Vagina (tissue), 2 donors: ENCODE results near the gene PPM1D.

Experiments
- POLR2A ChIP-seq, 2 donors: fragments of 450-650 bp; IDR thresholded peaks; one replicate each; pipeline ENCODE4 v1.6.1; 2017; ENCODE audit warnings: antibody characterized with exemption in 2 of 2, mild to moderate bottlenecking in 2 of 2, moderate library complexity in 2 of 2
- POLR2AphosphoS5 ChIP-seq, 2 donors: sonication (generic); formaldehyde crosslinking; IDR thresholded peaks; one replicate each; pipeline ENCODE4 v1.9.0; 2017; ENCODE audit warnings: antibody characterized with exemption in 2 of 2, mild to moderate bottlenecking in 2 of 2, low read depth in 1 of 2; ENCODE audit not compliant: insufficient read depth in 1 of 2
- TF ChIP-seq, protein P1 (sequence below), 3 experiments: fragments of 450-650 bp in 2 of 3; fragments of 200-600 bp in 1 of 3; sonication (generic) in 1 of 3; IDR thresholded peaks; one replicate each; pipeline ENCODE4 v1.5.1; 2017 to 2019; ENCODE audit warnings: antibody characterized with exemption in 3 of 3, mild to moderate bottlenecking in 2 of 3, moderate library complexity in 2 of 3

DNA sequence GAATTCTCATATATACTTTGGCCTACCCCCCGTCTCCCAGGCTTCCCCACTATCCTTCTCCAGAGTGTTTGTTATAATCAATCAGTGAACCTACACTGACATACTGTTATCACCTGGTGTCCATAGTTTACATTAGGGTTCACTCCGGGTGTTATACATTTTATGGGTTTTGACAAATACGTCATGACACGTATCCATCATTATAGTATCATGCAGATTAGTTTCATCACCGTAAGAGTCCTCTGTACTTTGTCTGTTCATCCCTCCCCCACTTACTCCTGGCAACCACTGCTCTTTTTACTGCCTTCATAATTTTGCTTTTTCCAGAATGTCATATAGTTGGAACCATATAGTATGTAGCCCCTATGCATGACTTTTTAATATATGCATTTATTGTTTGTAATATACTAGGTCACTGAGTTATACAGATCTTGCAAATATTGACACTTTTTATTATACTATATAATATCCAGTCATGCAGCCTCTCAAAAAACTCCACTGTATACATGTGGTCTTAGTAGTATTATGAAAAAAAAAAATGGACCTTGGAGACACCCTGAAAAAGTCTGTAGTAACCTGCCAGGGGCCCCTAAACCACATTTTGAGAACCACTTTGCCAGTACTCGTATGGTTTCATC, 28.4 kb downstream of the PPM1D start:
- TF ChIP-seq, protein P1, sequence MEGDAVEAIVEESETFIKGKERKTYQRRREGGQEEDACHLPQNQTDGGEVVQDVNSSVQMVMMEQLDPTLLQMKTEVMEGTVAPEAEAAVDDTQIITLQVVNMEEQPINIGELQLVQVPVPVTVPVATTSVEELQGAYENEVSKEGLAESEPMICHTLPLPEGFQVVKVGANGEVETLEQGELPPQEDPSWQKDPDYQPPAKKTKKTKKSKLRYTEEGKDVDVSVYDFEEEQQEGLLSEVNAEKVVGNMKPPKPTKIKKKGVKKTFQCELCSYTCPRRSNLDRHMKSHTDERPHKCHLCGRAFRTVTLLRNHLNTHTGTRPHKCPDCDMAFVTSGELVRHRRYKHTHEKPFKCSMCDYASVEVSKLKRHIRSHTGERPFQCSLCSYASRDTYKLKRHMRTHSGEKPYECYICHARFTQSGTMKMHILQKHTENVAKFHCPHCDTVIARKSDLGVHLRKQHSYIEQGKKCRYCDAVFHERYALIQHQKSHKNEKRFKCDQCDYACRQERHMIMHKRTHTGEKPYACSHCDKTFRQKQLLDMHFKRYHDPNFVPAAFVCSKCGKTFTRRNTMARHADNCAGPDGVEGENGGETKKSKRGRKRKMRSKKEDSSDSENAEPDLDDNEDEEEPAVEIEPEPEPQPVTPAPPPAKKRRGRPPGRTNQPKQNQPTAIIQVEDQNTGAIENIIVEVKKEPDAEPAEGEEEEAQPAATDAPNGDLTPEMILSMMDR (IDR thresholded peaks at IDR 0.05) = no peak
- TF ChIP-seq POLR2A (IDR thresholded peaks at IDR 0.05) (no peak), POLR2AphosphoS5 (IDR thresholded peaks at IDR 0.05; ENCODE audit: insufficient read depth in 1 of 2, low read depth in 1 of 2) (no peak)
